IgD-negative memory B cell (primary cell): ENCODE results near the gene FBXO3. TPM values are rescaled to one million over a fixed set of nuclear protein-coding genes. Genes with fewer than 3 reads are reported as not detected.
"Not testable (repeated sequence)": the region's sequence is repeated elsewhere in the genome, so short reads cannot be mapped to it uniquely, and the experiment has no call there.

Experiments
- H3K27ac Mint-ChIP-seq, 3 donors: one replicate each; pipeline ENCODE4 v1.8.0; 2020 to 2022; ENCODE audit warnings: mild to moderate bottlenecking in 3 of 3, mixed read lengths in 3 of 3, moderate library complexity in 1 of 3
- H3K27me3 Mint-ChIP-seq: one replicate; pipeline ENCODE4 v1.8.0; 2021; ENCODE audit warnings: mixed read lengths
- H3K36me3 Mint-ChIP-seq: one replicate; pipeline ENCODE4 v1.8.0; 2020; ENCODE audit warnings: mild to moderate bottlenecking, mixed read lengths
- H3K4me1 Mint-ChIP-seq, 3 donors: one replicate each; pipeline ENCODE4 v1.8.0; 2020 to 2022; ENCODE audit warnings: mixed read lengths in 3 of 3, mild to moderate bottlenecking in 1 of 3
- H3K4me3 Mint-ChIP-seq, 4 donors: one replicate each; pipeline ENCODE4 v1.8.0; 2020 to 2022; ENCODE audit warnings: mild to moderate bottlenecking in 4 of 4, mixed read lengths in 4 of 4, moderate library complexity in 3 of 4
- H3K9me3 Mint-ChIP-seq, 3 donors: one replicate each; pipeline ENCODE4 v1.8.0; 2020 to 2021; ENCODE audit warnings: mixed read lengths in 3 of 3, mild to moderate bottlenecking in 1 of 3
- polyA plus RNA-seq: library from polyadenylated mRNA; unstranded; fragments of 300-500 nt; fragmentation: Illumina TruSeq; gene quantifications from one replicate; pipeline ENCODE4 v1.2.3, GENCODE V29; 2021

The FBXO3 gene
- 26.6 TPM for polyA plus RNA-seq

GRCh38 chr11:33773987-33774735, at the start of gene FBXO3:
Gene FBXO3, minus strand, starts transcription at chr11:33774520. Its CDS starts 23 bp downstream, at chr11:33774497.
- Mint-ChIP-seq H3K4me3 (peak within 1 kb of the TSS; percentile 94 to 99 (median 97)), H3K36me3 (peaks cover 2% of the 10 kb centered on the region), H3K4me1 (peaks cover 17 to 29% (median 18%) of the 10 kb centered on the region in 3 donors), H3K27ac (peak within 1 kb of the TSS; percentile 86 to 95 (median 94)), H3K27me3 (peaks cover 8% of the 10 kb centered on the region), H3K9me3 (no peaks in the 10 kb centered on the region)

GRCh38 chr11:33822981-33823380, 48.7 kb upstream of the FBXO3 start:
- H3K4me3 Mint-ChIP-seq, H3K36me3 Mint-ChIP-seq, H3K4me1 Mint-ChIP-seq, H3K9me3 Mint-ChIP-seq, H3K27ac Mint-ChIP-seq: not testable (repeated sequence)
- peaks cover 13% of the 10 kb centered on the region for H3K27me3 Mint-ChIP-seq

- Mint-ChIP-seq H3K36me3 (no peaks in the 10 kb centered on the region), H3K27me3 (no peaks in the 10 kb centered on the region), H3K4me3 (no peak overlapping the region), H3K27ac (no peak overlapping the region), H3K4me1 (peaks cover 1 to 5% (median 5%) of the 10 kb centered on the region in 3 donors), H3K9me3 (no peaks in the 10 kb centered on the region)
These were observed 45.1 kb upstream of the FBXO3 start for GRCh38 chr11:33819278-33820035.

GRCh38 chr11:33808228-33808828, 34.0 kb upstream of the FBXO3 start:
- H3K4me1 Mint-ChIP-seq, result peaks cover 0 to 4% (median 0%) of the 10 kb centered on the region in 3 donors
- peaks cover 10% of the 10 kb centered on the region for H3K27me3 Mint-ChIP-seq
- H3K36me3 Mint-ChIP-seq, result no peaks in the 10 kb centered on the region
- no peak overlapping the region for H3K27ac Mint-ChIP-seq
- H3K4me3 Mint-ChIP-seq, result no peak overlapping the region
- peaks cover 0 to 2% (median 0%) of the 10 kb centered on the region in 3 donors for H3K9me3 Mint-ChIP-seq

- peaks cover 40% of the 10 kb centered on the region for H3K27me3 Mint-ChIP-seq
- peaks cover 0 to 4% (median 0%) of the 10 kb centered on the region in 3 donors for H3K4me1 Mint-ChIP-seq
- H3K36me3 Mint-ChIP-seq, result no peaks in the 10 kb centered on the region
- H3K9me3 Mint-ChIP-seq, result peaks cover 0 to 2% (median 0%) of the 10 kb centered on the region in 3 donors
- no peak overlapping the region for H3K27ac Mint-ChIP-seq
- no peak overlapping the region for H3K4me3 Mint-ChIP-seq
These were observed 30.2 kb upstream of the FBXO3 start for GRCh38 chr11:33804471-33804870.

GRCh38 chr11:33802194-33802950, 28.1 kb upstream of the FBXO3 start:
- no peaks in the 10 kb centered on the region for H3K4me1 Mint-ChIP-seq
- H3K27ac Mint-ChIP-seq, result no peak overlapping the region
- peaks cover 0 to 2% (median 0%) of the 10 kb centered on the region in 3 donors for H3K9me3 Mint-ChIP-seq
- H3K4me3 Mint-ChIP-seq, result no peak overlapping the region
- peaks cover 45% of the 10 kb centered on the region for H3K27me3 Mint-ChIP-seq
- no peaks in the 10 kb centered on the region for H3K36me3 Mint-ChIP-seq

GRCh38 chr11:33801821-33802193, 27.5 kb upstream of the FBXO3 start:
- Mint-ChIP-seq H3K36me3 (no peaks in the 10 kb centered on the region), H3K9me3 (peaks cover 0 to 2% (median 0%) of the 10 kb centered on the region in 3 donors), H3K27ac (no peak overlapping the region), H3K4me3 (no peak overlapping the region), H3K4me1 (no peaks in the 10 kb centered on the region), H3K27me3 (peaks cover 47% of the 10 kb centered on the region)

GRCh38 chr11:33797879-33798278, 23.6 kb upstream of the FBXO3 start:
- Mint-ChIP-seq H3K4me1 (no peaks in the 10 kb centered on the region), H3K27ac (no peak overlapping the region), H3K9me3 (no peaks in the 10 kb centered on the region), H3K4me3 (no peak overlapping the region), H3K27me3 (peaks cover 53% of the 10 kb centered on the region), H3K36me3 (no peaks in the 10 kb centered on the region)

- Mint-ChIP-seq H3K27me3 (peaks cover 32% of the 10 kb centered on the region), H3K4me3 (no peak overlapping the region), H3K27ac (no peak overlapping the region), H3K4me1 (peaks cover 0 to 1% (median 0%) of the 10 kb centered on the region in 3 donors), H3K36me3 (no peaks in the 10 kb centered on the region), H3K9me3 (peaks cover 0 to 2% (median 0%) of the 10 kb centered on the region in 3 donors)
These were observed 15.7 kb upstream of the FBXO3 start for GRCh38 chr11:33790040-33790439.

- H3K4me1 Mint-ChIP-seq, H3K9me3 Mint-ChIP-seq, H3K36me3 Mint-ChIP-seq, H3K4me3 Mint-ChIP-seq, H3K27ac Mint-ChIP-seq: not testable (repeated sequence)
- H3K27me3 Mint-ChIP-seq, result peaks cover 25% of the 10 kb centered on the region
These were observed 13.8 kb upstream of the FBXO3 start for GRCh38 chr11:33788095-33788494.

GRCh38 chr11:33787076-33787475, 12.8 kb upstream of the FBXO3 start:
- Mint-ChIP-seq H3K27me3 (peaks cover 21% of the 10 kb centered on the region), H3K9me3 (peaks cover 0 to 2% (median 0%) of the 10 kb centered on the region in 3 donors), H3K4me1 (no peaks in the 10 kb centered on the region), H3K27ac (no peak overlapping the region), H3K36me3 (no peaks in the 10 kb centered on the region), H3K4me3 (no peak overlapping the region)

GRCh38 chr11:33785609-33786008, 11.3 kb upstream of the FBXO3 start:
- H3K27ac Mint-ChIP-seq, result no peak overlapping the region
- H3K27me3 Mint-ChIP-seq, result peaks cover 12% of the 10 kb centered on the region
- H3K4me3 Mint-ChIP-seq, result no peak overlapping the region
- H3K36me3 Mint-ChIP-seq, result no peaks in the 10 kb centered on the region
- peaks cover 0 to 2% (median 0%) of the 10 kb centered on the region in 3 donors for H3K9me3 Mint-ChIP-seq
- H3K4me1 Mint-ChIP-seq, result no peaks in the 10 kb centered on the region

GRCh38 chr11:33779849-33780528, 5.7 kb upstream of the FBXO3 start:
- peaks cover 4% of the 10 kb centered on the region for H3K36me3 Mint-ChIP-seq
- peaks cover 12% of the 10 kb centered on the region for H3K27me3 Mint-ChIP-seq
- peak overlapping the region in 1 of 4 donors; percentile 1 for H3K4me3 Mint-ChIP-seq
- H3K9me3 Mint-ChIP-seq, result no peaks in the 10 kb centered on the region
- H3K27ac Mint-ChIP-seq, result peak overlapping the region in 1 of 3 donors; percentile 3
- H3K4me1 Mint-ChIP-seq, result peaks cover 3 to 9% (median 6%) of the 10 kb centered on the region in 3 donors

GRCh38 chr11:33778675-33779074, 4.4 kb upstream of the FBXO3 start:
- Mint-ChIP-seq H3K27me3 (peaks cover 12% of the 10 kb centered on the region), H3K9me3 (no peaks in the 10 kb centered on the region), H3K36me3 (peaks cover 4% of the 10 kb centered on the region), H3K4me1 (peaks cover 3 to 9% (median 6%) of the 10 kb centered on the region in 3 donors), H3K4me3 (peak overlapping the region in 1 of 4 donors; percentile 4), H3K27ac (no peak overlapping the region)
